Upper lobe of right lung (tissue), 1 donor: Measurements from ENCODE around the gene RAD51D. TPM values are rescaled to one million over a fixed set of nuclear protein-coding genes. Genes with fewer than 3 reads are reported as not detected.

Experiments
- ATAC-seq: fragments of 200-7000 bp; cut with Tn5 transposase; one replicate; pipeline ENCODE4 v1.9.1; 2020; ENCODE audit warnings: mild to moderate bottlenecking, moderate library complexity
- DNase-seq: peaks from one replicate; pipeline ENCODE4 v3.0.0-alpha.2; 2020
- H3K27ac ChIP-seq: fragments of 200-600 bp; one replicate; pipeline ENCODE4 v1.8.0; 2022
- H3K27me3 ChIP-seq: fragments of 200-600 bp; one replicate; pipeline ENCODE4 v1.8.0; 2022; ENCODE audit warnings: mild to moderate bottlenecking
- H3K36me3 ChIP-seq: fragments of 200-600 bp; one replicate; pipeline ENCODE4 v1.8.0; 2022
- H3K4me1 ChIP-seq: fragments of 200-600 bp; one replicate; pipeline ENCODE4 v1.8.0; 2022
- H3K4me3 ChIP-seq: fragments of 200-600 bp; one replicate; pipeline ENCODE4 v1.8.0; 2022; ENCODE audit warnings: mild to moderate bottlenecking
- H3K9me3 ChIP-seq: fragments of 200-600 bp; one replicate; pipeline ENCODE4 v1.8.0; 2022
- intact Hi-C: fragments of 100-400 bp; cut with DNase I; formaldehyde crosslinking; loops from one replicate; pipeline ENCODE4 v1.11.0; 2022
- total RNA-seq: library from RNA; stranded (reverse); fragmentation: NEBNext Ultra II Directional; extraction: Animal tissue kit (Norgen Biotek cat#: 25700); gene quantifications from one replicate; pipeline ENCODE4 v1.2.1, GENCODE V29; 2021
- TF ChIP-seq, protein P1 (sequence below): fragments of 200-600 bp; IDR thresholded peaks from one replicate; pipeline ENCODE4 v1.8.0; 2022; ENCODE audit warnings: antibody characterized with exemption
- donor health status: DM: no; HTN: yes; CAD: no; lungs with severe emphysema.

Gene RAD51D
- total RNA-seq, 1 donor from 2014 or later = 19.1 TPM

DNA sequence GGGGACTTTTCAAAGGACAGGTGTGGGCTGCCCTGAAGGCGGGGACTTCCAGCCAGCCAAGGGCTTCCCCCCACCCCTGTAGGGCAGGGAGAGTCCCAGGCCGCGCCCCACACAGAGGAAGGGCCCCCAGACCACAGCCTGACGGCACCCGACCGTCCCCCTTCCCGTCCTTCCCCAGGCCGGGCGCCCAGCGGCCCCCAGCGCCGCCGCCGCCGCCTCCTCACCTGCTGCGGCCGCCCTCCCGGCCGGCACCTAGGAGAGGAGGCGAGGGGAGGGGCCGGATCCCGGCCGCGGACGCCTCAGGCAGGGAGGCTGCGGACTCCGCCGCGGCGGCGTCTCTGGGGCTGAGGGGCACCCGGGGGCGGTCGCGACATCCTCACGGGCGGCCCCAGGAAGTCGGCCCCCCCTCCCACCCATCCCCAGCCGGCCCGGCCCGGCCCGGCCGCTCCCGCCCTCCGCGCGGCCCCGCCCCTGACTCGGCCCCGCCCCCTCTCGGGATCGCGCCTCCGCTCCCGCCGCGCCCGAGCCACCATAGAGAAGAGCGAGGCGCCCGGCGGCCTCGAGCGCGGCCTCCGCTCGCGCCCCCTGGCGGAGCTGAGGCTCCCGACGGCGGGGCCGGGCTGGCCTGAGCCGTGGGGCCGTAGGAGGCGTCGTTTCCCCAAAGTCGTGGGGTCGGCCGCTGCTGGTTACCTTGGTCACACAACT is 30.6 kb downstream of the RAD51D start:
- Histone ChIP-seq H3K27ac (peak overlapping the region; percentile 90), H3K4me3 (peak overlapping the region; percentile 90), H3K36me3 (no peaks in the 10 kb centered on the region), H3K9me3 (no peaks in the 10 kb centered on the region), H3K27me3 (no peaks in the 10 kb centered on the region), H3K4me1 (peaks cover 4% of the 10 kb centered on the region)
- peak; percentile 97 for ATAC-seq
- TF ChIP-seq, protein P1, sequence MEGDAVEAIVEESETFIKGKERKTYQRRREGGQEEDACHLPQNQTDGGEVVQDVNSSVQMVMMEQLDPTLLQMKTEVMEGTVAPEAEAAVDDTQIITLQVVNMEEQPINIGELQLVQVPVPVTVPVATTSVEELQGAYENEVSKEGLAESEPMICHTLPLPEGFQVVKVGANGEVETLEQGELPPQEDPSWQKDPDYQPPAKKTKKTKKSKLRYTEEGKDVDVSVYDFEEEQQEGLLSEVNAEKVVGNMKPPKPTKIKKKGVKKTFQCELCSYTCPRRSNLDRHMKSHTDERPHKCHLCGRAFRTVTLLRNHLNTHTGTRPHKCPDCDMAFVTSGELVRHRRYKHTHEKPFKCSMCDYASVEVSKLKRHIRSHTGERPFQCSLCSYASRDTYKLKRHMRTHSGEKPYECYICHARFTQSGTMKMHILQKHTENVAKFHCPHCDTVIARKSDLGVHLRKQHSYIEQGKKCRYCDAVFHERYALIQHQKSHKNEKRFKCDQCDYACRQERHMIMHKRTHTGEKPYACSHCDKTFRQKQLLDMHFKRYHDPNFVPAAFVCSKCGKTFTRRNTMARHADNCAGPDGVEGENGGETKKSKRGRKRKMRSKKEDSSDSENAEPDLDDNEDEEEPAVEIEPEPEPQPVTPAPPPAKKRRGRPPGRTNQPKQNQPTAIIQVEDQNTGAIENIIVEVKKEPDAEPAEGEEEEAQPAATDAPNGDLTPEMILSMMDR = peak; percentile 75
- intact Hi-C loops = no loop called here
- peak; percentile 94 for DNase-seq

DNA sequence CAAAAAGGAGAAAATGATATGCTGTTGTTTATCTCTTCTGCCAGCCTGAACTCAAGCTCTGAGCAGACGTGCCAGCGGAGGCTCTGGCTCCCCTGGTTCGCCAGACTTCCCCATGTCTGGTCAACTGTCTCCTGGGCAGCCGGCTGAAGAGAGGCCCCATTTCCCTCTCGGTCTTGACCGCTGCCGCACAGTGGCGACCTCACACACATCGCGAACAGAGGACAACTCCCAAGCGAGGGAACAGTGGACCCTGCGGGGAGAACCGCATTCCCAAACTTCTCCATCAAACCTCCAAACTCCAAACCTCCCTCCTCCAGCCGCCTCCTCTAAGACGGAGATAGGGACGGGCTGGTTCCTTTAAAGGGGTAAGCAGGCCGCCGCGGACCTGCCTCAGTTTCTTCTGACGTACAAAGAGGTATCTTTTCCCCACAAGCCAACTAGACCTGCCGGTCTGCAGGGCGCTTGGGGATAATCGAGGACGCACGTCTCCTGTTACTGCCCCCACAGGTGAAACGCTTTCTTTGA is 31.2 kb downstream of the RAD51D start:
- H3K9me3 ChIP-seq = no peaks in the 10 kb centered on the region
- TF ChIP-seq, protein P1 = no peak
- peak overlapping the region; percentile 90 for H3K4me3 ChIP-seq
- no peaks in the 10 kb centered on the region for H3K27me3 ChIP-seq
- DNase-seq (peak; percentile 79), ATAC-seq (peak; percentile 52)
- peaks cover 4% of the 10 kb centered on the region for H3K4me1 ChIP-seq
- no peaks in the 10 kb centered on the region for H3K36me3 ChIP-seq
- H3K27ac ChIP-seq = peak overlapping the region; percentile 90
- intact Hi-C loops = no loop called here

DNA sequence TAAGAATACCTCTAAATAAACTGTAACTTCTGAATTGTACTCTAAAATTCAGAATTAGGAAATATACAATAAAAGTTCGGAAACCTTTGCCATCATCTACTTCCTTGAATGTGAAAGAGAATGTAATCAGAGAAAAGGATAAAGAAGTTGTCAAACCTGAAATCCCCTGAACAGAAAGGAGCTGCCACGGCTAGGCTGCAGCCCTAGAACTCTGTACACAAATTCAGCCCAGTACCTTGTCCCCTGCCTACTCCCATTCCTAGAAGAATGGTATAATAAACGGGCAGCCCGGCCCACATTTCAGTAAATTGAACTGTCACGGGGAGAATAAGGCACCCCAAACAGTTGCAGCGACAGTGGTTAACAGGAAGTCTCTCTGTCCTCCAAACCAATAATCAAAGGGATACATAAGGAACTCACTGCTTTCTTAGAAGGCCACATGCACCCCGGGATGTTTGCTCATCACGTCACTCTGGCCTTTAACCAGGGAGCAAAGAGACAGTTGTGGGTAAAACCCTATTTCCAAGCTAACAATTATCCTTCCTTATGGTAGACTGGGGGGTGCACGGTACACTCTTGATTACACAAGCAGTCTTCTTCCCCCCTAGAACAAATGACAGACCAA is 31.8 kb downstream of the RAD51D start:
- Histone ChIP-seq H3K4me3 (peak overlapping the region; percentile 90), H3K27me3 (no peaks in the 10 kb centered on the region), H3K9me3 (no peaks in the 10 kb centered on the region), H3K36me3 (no peaks in the 10 kb centered on the region), H3K4me1 (peaks cover 4% of the 10 kb centered on the region), H3K27ac (peak overlapping the region; percentile 90)
- ATAC-seq (peak; percentile 3), DNase-seq (no peak)
- TF ChIP-seq, protein P1 = no peak
- intact Hi-C loops = no loop called here

DNA sequence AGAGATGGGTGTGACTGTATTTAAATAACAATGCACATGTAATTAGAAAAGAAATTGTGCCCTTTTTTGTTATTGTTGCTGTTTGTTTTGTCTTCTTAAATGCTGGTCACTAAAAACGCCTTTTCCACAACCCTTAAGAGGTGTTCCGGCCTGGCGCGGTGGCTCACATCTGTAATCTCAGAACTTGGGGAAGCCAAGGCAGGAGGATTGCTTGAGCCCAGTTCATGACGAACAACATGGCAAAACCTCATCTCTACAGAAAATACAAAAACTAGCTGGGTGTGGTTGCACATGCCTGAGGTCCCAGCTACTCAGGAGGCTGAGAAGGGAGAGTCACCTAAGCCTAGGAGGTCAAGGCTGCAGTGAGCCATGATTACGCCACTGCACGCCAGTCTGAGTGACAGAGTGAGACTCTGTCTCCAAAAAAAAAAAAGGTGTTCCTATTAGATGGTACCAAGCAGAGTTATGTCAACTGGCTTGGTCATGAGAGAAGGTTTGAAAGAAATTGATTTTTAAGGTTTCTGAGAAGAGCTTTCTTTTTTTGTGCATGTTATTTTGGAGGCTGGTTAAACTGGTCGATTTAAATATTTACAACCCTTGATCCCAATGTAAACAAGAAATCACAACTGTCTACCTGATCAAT is 32.6 kb downstream of the RAD51D start:
- H3K9me3 ChIP-seq = no peaks in the 10 kb centered on the region
- ATAC-seq = no peak
- peak overlapping the region; percentile 90 for H3K4me3 ChIP-seq
- intact Hi-C loops = no loop called here
- H3K36me3 ChIP-seq = no peaks in the 10 kb centered on the region
- H3K27me3 ChIP-seq = no peaks in the 10 kb centered on the region
- peaks cover 4% of the 10 kb centered on the region for H3K4me1 ChIP-seq
- peak overlapping the region; percentile 90 for H3K27ac ChIP-seq
- DNase-seq = no peak
- TF ChIP-seq, protein P1 = no peak

DNA sequence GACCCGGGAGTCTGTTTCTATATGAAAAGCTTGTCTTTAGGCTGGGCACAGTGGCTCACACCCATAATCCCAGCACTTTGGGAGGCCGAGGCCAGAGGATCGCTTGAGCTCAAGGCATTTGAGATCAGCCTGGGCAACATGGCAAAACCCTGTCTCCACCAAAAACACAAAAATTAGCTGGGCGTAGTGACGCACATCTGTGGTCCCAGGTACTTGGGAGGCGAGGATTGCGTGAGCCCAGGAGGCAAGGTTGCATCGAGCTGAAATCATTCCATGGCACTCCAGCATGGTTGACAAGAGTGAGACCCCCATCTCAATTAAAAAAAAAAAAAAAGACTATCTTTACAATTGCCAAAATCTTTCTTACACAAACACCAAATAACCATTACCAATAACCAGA is 33.5 kb downstream of the RAD51D start:
- no peak overlapping the region for H3K27ac ChIP-seq
- TF ChIP-seq, protein P1 = no peak
- no peaks in the 10 kb centered on the region for H3K27me3 ChIP-seq
- H3K4me3 ChIP-seq = no peak overlapping the region
- peaks cover 4% of the 10 kb centered on the region for H3K4me1 ChIP-seq
- H3K9me3 ChIP-seq = no peaks in the 10 kb centered on the region
- intact Hi-C loops = no loop called here
- DNase-seq (no peak), ATAC-seq (no peak)
- no peaks in the 10 kb centered on the region for H3K36me3 ChIP-seq
